Natural killer cell (primary cell): ENCODE measurements around the gene PKN2. TPM values are rescaled to one million over a fixed set of nuclear protein-coding genes. Genes with fewer than 3 reads are reported as not detected.

Experiments
- ATAC-seq, 3 donors: fragments of 150-1000 bp in 2 of 3; fragments of 200-7000 bp in 1 of 3; cut with Tn5 transposase; 1 replicate in 1 of 3; 2 replicates in 2 of 3; pipeline ENCODE4 v1.10.0; 2021; ENCODE audit warnings: mild to moderate bottlenecking in 2 of 3, moderate library complexity in 2 of 3
- DNase-seq, 2 donors: peaks; one replicate each; pipeline versions ENCODE4 v3.0.0 to v3.0.0-alpha.2; 2013 to 2021; ENCODE audit warnings: mixed read lengths in 1 of 2
- H3K27ac ChIP-seq: one replicate; pipeline ENCODE4 v1.5.1; 2013; ENCODE audit warnings: mild to moderate bottlenecking, low read length
- H3K27me3 ChIP-seq: one replicate; pipeline ENCODE4 v1.6.1; 2013; ENCODE audit warnings: low read length; ENCODE audit not compliant: control insufficient read depth, insufficient read depth
- H3K36me3 ChIP-seq: one replicate; pipeline ENCODE4 v1.6.1; 2013; ENCODE audit warnings: low read length; ENCODE audit not compliant: control insufficient read depth, insufficient read depth
- H3K4me1 ChIP-seq: one replicate; pipeline ENCODE4 v1.6.1; 2013; ENCODE audit warnings: low read length; ENCODE audit not compliant: control insufficient read depth, insufficient read depth
- H3K4me3 ChIP-seq: one replicate; pipeline ENCODE4 v1.5.1; 2013; ENCODE audit warnings: low read length
- H3K9me3 ChIP-seq: one replicate; pipeline ENCODE4 v1.6.1; 2013; ENCODE audit warnings: low read length; ENCODE audit not compliant: control insufficient read depth, insufficient read depth
- H3K27ac Mint-ChIP-seq, 2 donors: one replicate each; pipeline ENCODE4 v1.8.0; 2022; ENCODE audit warnings: mild to moderate bottlenecking in 2 of 2, mixed read lengths in 2 of 2, moderate library complexity in 1 of 2
- H3K27me3 Mint-ChIP-seq, 2 donors: one replicate each; pipeline ENCODE4 v1.8.0; 2022; ENCODE audit warnings: low read depth in 2 of 2, mixed read lengths in 2 of 2
- H3K36me3 Mint-ChIP-seq: one replicate; pipeline ENCODE4 v1.8.0; 2022; ENCODE audit warnings: mixed read lengths
- H3K4me1 Mint-ChIP-seq, 2 donors: one replicate each; pipeline ENCODE4 v1.8.0; 2022; ENCODE audit warnings: mixed read lengths in 2 of 2
- H3K4me3 Mint-ChIP-seq: one replicate; pipeline ENCODE4 v1.8.0; 2022; ENCODE audit warnings: mild to moderate bottlenecking, moderate library complexity, mixed read lengths
- H3K9me3 Mint-ChIP-seq, 2 donors: one replicate each; pipeline ENCODE4 v1.8.0; 2022; ENCODE audit warnings: mixed read lengths in 2 of 2
- WGBS: methylation state at CpG from one replicate; pipeline ENCODE4 v1.1.7; 2013; ENCODE audit warnings: missing lambda C conversion rate; ENCODE audit not compliant: insufficient coverage; 5-methylcytosine and 5-hydroxymethylcytosine counted together
- intact Hi-C: fragments of 100-400 bp; cut with micrococcal nuclease; formaldehyde crosslinking; loops from one replicate; pipeline ENCODE4 v1.14.2; 2022
- total RNA-seq, 4 donors: library from RNA; stranded (reverse); fragments of 120-200 nt in 1 of 4; gene quantifications; one replicate each; pipeline versions ENCODE4 v1.2.3 to v1.2.4, GENCODE V29; 2013 to 2022
- TF ChIP-seq, protein P1 (sequence below): fragments of 200-600 bp; IDR thresholded peaks from one replicate; pipeline ENCODE4 v1.8.0; 2022; ENCODE audit warnings: antibody characterized with exemption

Gene PKN2
- total RNA-seq, 3 donors from 2014 or later (not counting 1 experiment from before 2014, with no cell fraction given): 40.8 to 50.1 (median 47.2) TPM

DNA sequence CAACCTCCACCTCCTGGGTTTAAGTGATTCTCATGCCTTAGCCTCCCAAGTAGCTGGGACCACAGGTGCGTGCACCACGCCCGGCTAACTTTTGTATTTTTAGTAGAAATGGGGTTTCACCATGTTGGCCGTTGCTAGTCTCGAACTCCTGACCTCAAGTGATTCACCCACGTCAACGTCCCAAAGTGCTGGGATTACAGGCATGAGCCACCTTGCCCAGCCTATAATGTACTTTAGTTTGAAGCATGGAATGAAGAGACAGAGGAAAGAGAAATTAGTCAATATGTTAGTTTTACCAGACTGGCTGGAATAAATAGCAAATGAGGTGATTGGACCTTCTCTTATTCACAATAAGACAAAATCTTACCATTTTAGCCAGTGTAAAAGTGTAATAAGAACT, 118.3 kb downstream of the PKN2 start:
- intact Hi-C loops: no loop called here
- Histone ChIP-seq H3K4me1 (no peaks in the 10 kb centered on the region), H3K27ac (no peak overlapping the region), H3K27me3 (no peaks in the 10 kb centered on the region), H3K36me3 (peaks cover 26% of the 10 kb centered on the region), H3K9me3 (no peaks in the 10 kb centered on the region), H3K4me3 (no peak overlapping the region)
- no peaks in the 10 kb centered on the region for H3K27me3 Mint-ChIP-seq
- no peak overlapping the region for H3K27ac Mint-ChIP-seq
- H3K4me3 Mint-ChIP-seq: no peak overlapping the region
- TF ChIP-seq, protein P1, sequence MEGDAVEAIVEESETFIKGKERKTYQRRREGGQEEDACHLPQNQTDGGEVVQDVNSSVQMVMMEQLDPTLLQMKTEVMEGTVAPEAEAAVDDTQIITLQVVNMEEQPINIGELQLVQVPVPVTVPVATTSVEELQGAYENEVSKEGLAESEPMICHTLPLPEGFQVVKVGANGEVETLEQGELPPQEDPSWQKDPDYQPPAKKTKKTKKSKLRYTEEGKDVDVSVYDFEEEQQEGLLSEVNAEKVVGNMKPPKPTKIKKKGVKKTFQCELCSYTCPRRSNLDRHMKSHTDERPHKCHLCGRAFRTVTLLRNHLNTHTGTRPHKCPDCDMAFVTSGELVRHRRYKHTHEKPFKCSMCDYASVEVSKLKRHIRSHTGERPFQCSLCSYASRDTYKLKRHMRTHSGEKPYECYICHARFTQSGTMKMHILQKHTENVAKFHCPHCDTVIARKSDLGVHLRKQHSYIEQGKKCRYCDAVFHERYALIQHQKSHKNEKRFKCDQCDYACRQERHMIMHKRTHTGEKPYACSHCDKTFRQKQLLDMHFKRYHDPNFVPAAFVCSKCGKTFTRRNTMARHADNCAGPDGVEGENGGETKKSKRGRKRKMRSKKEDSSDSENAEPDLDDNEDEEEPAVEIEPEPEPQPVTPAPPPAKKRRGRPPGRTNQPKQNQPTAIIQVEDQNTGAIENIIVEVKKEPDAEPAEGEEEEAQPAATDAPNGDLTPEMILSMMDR: no peak
- peaks cover 5% of the 10 kb centered on the region in 2 donors for H3K4me1 Mint-ChIP-seq
- no peak for ATAC-seq
- WGBS: 98% methylated on average over 7 of the region's 7 CpGs
- H3K36me3 Mint-ChIP-seq: no peaks in the 10 kb centered on the region
- DNase-seq: no peak
- H3K9me3 Mint-ChIP-seq: no peaks in the 10 kb centered on the region

DNA sequence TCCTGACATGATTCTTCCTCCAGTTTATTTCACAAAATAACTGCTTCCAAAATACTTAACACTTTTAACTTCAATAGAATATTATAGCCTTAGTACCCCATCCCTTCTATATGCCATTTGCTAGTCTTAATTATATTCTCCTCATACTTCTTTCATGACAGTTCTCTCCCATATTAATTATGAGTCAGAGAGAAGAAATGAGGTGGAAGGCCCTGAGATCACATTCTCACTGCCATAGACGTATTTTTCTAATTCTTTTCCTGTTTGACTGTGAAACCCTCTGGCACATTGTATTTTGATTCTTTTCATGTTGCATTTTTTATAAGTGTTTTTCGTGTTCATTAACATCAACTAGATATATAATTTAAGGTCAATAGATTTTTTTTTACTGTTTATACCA, 118.9 kb downstream of the PKN2 start:
- ATAC-seq (no peak), DNase-seq (no peak)
- Histone ChIP-seq H3K4me3 (no peak overlapping the region), H3K9me3 (no peaks in the 10 kb centered on the region), H3K27ac (no peak overlapping the region), H3K27me3 (no peaks in the 10 kb centered on the region), H3K4me1 (no peaks in the 10 kb centered on the region), H3K36me3 (peaks cover 30% of the 10 kb centered on the region)
- Mint-ChIP-seq H3K36me3 (no peaks in the 10 kb centered on the region), H3K27me3 (no peaks in the 10 kb centered on the region), H3K27ac (no peak overlapping the region), H3K4me3 (no peak overlapping the region), H3K9me3 (no peaks in the 10 kb centered on the region), H3K4me1 (peaks cover 5% of the 10 kb centered on the region in 2 donors)
- TF ChIP-seq, protein P1: no peak
- intact Hi-C loops: no loop called here
- WGBS: no CpG with 5 or more reads among the region's 2 CpGs

DNA sequence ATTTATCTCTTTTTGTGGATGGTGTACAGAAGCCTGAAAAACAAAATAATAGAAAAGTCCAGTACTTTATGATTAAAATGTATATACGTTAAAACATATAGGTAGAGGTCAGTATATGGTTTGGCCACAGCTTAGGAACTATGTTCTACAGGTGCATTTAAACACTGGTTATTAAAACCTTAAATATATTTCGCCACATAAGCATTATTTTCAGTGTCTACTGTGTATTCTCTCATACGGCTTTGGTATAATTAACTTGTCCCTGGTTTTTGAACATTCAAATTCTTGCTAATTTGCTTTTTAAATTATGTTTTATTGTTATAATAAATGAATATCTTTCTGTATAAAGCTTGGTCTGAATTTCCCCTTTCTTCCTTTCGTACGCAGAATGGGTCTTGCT, 119.4 kb downstream of the PKN2 start:
- no peaks in the 10 kb centered on the region for H3K9me3 ChIP-seq
- TF ChIP-seq, protein P1: no peak
- intact Hi-C loops: no loop called here
- Mint-ChIP-seq H3K4me3 (no peak overlapping the region), H3K9me3 (no peaks in the 10 kb centered on the region), H3K36me3 (no peaks in the 10 kb centered on the region), H3K27me3 (no peaks in the 10 kb centered on the region), H3K27ac (no peak overlapping the region), H3K4me1 (peaks cover 5% of the 10 kb centered on the region in 2 donors)
- H3K27ac ChIP-seq: no peak overlapping the region
- no peaks in the 10 kb centered on the region for H3K4me1 ChIP-seq
- ATAC-seq (no peak), DNase-seq (no peak)
- H3K4me3 ChIP-seq: no peak overlapping the region
- no peaks in the 10 kb centered on the region for H3K27me3 ChIP-seq
- H3K36me3 ChIP-seq: peaks cover 31% of the 10 kb centered on the region
- 100% methylated on average over 2 of the region's 5 CpGs for WGBS

DNA sequence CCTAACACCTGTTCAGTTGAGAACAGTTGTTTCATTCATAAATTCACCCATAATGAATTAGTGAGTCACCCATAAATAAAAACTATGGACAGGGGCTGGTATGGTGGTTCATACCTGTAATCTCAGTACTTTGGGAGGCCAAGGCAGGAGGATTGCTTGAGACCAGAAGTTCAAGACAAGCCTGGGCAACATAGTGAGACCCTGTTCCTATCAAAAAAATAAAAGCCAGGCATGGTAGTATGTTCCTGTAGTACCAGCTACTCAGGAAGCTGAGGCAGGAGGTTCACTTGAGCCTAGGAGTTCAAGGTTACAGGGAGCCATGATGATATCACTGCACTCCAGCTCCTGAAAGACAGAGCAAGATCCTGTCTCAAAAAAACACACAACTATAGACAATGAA, 128.3 kb downstream of the PKN2 start:
- intact Hi-C loops: no loop called here
- no peaks in the 10 kb centered on the region for H3K27me3 ChIP-seq

More for the DNA sequence above, 128.3 kb downstream of the PKN2 start:
- no peak overlapping the region for H3K27ac Mint-ChIP-seq
- H3K4me1 Mint-ChIP-seq: no peaks in the 10 kb centered on the region
- Histone ChIP-seq H3K27ac (no peak overlapping the region), H3K4me3 (no peak overlapping the region), H3K9me3 (no peaks in the 10 kb centered on the region), H3K36me3 (peaks cover 46% of the 10 kb centered on the region), H3K4me1 (no peaks in the 10 kb centered on the region)
- no peaks in the 10 kb centered on the region for H3K27me3 Mint-ChIP-seq
- no peaks in the 10 kb centered on the region for H3K36me3 Mint-ChIP-seq
- TF ChIP-seq, protein P1: no peak
- H3K9me3 Mint-ChIP-seq: no peaks in the 10 kb centered on the region
- no peak overlapping the region for H3K4me3 Mint-ChIP-seq
- ATAC-seq: no peak
- DNase-seq: no peak
